Mesodermal cell (in vitro differentiated cells): Measurements from ENCODE around the gene RPUSD2.

Experiments
- H3K27ac ChIP-seq: 2 replicates; pipeline ENCODE4 v1.7.0; 2013; ENCODE audit warnings: mild to moderate bottlenecking, low read depth, low read length, moderate library complexity; ENCODE audit not compliant: severe bottlenecking
- H3K36me3 ChIP-seq: 2 replicates; pipeline ENCODE4 v1.7.1; 2013; ENCODE audit warnings: mild to moderate bottlenecking, low read length, moderate library complexity; ENCODE audit not compliant: control insufficient read depth, insufficient read depth
- H3K4me1 ChIP-seq: one replicate; pipeline ENCODE4 v1.7.1; 2013; ENCODE audit warnings: mild to moderate bottlenecking, low read length; ENCODE audit not compliant: insufficient read depth, control insufficient read depth, poor library complexity, severe bottlenecking
- H3K4me3 ChIP-seq: 2 replicates; pipeline ENCODE4 v1.7.0; 2013; ENCODE audit warnings: low read length, control low read depth, mild to moderate bottlenecking; ENCODE audit not compliant: insufficient read depth, poor library complexity, severe bottlenecking; ENCODE audit errors: extremely low read depth
- H3K9me3 ChIP-seq: 2 replicates; pipeline ENCODE4 v1.7.1; 2013; ENCODE audit warnings: mild to moderate bottlenecking, low read length, moderate library complexity; ENCODE audit not compliant: control insufficient read depth
- WGBS, 2 experiments: methylation state at CpG; one replicate each; pipeline ENCODE4 v1.1.5; 2013; ENCODE audit warnings: missing lambda C conversion rate in 2 of 2; ENCODE audit not compliant: insufficient coverage in 2 of 2; 5-methylcytosine and 5-hydroxymethylcytosine counted together

Gene RPUSD2

DNA sequence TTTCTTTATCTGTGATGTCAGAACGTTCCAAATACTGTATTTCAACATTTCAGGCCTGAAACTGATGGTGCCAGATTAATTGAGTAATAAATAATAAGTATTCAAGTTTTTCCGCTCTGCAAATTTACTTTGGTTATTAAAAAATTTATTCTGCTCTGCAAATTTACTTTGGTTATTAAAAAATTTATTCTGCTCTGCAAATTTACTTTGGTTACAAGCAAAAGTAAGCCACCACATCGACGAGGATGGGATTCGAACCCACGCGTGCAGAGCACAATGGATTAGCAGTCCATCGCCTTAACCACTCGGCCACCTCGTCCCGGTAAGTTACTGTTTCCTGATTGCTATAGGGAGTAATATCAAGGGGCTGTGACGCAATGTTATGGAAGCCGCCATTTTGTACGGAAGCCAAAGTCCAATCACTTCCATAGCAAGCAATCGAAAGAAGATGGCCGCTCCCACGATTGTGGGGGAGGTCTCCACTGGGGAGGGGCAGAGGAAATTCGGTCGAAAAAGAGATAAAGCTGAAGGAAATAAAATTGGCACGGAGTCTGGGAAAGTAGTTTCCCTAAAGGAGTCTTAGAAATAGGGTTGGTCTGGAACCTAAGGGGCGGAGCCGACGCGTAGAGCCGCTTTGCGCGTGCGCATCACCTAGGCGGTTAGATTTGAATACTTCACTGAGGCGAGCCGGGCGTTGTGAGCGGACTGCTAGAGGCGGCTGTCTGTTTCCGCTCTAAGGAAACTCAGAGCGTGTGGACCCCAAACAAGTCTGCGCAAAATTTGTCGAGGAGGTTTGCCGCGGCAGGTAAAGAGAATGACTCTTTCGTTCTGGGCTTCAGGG, 24.7 kb downstream of the RPUSD2 start, which contains the start of gene KNL1:
Gene KNL1, plus strand, starts transcription at position 662 of the 841 bp plus-strand sequence. CDS start 8,683 bp downstream, outside the sequence.
- Histone ChIP-seq H3K4me1 (peaks cover 5% of the 10 kb centered on the region), H3K9me3 (no peaks in the 10 kb centered on the region), H3K27ac (peak within 1 kb of the TSS; percentile 98), H3K4me3 (peak within 1 kb of the TSS; percentile 81), H3K36me3 (peaks cover 3% of the 10 kb centered on the region)
- WGBS, 2 experiments = 0% methylated on average over 28 to 34 of the region's 41 CpGs

DNA sequence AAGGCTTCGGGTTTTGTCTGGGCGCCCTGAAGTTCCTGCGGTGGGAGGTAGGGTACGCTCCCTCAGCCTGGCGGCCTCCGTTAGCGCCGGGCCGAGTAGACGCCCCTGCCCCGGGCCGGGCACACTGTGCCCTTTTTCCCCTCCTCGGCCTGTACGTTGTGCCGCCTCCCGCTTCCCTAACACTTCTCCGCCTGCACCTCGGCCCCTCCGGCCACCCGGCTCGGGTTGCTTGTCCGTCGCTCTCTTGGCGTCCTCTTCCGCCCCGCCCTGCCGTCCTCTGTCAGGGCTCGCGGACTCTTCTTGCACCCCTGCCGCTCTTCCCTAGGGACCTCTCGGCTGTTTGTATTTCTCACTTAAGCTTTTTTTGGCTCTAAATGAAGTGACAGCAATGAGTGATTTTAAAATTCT, 25.3 kb downstream of the RPUSD2 start:
- 0% methylated on average over 30 to 31 of the region's 31 CpGs for WGBS, 2 experiments
- H3K4me1 ChIP-seq = peaks cover 5% of the 10 kb centered on the region
- peaks cover 7% of the 10 kb centered on the region for H3K36me3 ChIP-seq
- H3K9me3 ChIP-seq = no peaks in the 10 kb centered on the region
- H3K27ac ChIP-seq = peak overlapping the region; percentile 98
- peak overlapping the region; percentile 81 for H3K4me3 ChIP-seq

DNA sequence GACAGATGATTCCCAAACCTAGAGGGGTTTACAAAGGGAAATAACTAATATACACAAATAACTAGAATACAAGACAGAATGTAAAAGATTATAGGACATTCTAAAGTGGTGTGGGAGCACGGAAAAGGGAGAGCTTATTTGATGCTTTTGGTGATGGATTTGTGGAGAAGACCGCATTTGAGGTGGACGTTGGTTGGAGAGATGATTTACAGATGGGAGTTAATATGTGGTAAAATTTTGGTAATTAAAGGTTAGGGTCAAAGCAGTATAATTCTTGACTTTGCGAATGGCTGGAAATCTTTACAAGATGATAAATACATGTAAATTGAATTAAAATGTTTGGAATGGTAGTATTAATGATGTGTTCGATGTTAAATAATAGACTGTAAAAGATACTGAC, 26.1 kb downstream of the RPUSD2 start:
- WGBS, 2 experiments = 31 to 38% methylated on average over 4 to 5 of the region's 5 CpGs
- no peaks in the 10 kb centered on the region for H3K9me3 ChIP-seq
- H3K27ac ChIP-seq = no peak overlapping the region
- peaks cover 7% of the 10 kb centered on the region for H3K36me3 ChIP-seq
- peaks cover 5% of the 10 kb centered on the region for H3K4me1 ChIP-seq
- peak overlapping the region; percentile 81 for H3K4me3 ChIP-seq

DNA sequence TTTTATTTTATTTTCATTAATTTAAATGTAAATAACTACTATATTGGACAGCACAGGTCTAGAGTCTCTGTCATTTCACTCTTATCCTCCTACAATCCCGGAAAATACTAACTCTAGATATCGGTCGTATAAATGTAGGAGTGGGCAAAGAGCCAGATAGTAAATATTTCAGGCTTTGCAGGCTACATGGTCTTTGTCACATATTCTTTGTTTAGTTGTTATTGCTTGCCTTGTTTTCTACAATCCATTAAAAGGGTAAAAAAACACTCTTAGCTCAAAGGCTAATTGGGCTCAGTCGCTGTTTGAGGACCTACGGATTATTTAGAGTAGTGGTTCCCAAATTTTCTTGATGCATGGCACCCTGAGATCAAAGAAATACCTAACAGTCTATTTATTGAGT, 26.7 kb downstream of the RPUSD2 start:
- Histone ChIP-seq H3K36me3 (peaks cover 7% of the 10 kb centered on the region), H3K4me3 (peak overlapping the region; percentile 81), H3K4me1 (peaks cover 5% of the 10 kb centered on the region), H3K9me3 (no peaks in the 10 kb centered on the region), H3K27ac (no peak overlapping the region)
- WGBS, 2 experiments = no CpG with 5 or more reads among the region's 5 CpGs

DNA sequence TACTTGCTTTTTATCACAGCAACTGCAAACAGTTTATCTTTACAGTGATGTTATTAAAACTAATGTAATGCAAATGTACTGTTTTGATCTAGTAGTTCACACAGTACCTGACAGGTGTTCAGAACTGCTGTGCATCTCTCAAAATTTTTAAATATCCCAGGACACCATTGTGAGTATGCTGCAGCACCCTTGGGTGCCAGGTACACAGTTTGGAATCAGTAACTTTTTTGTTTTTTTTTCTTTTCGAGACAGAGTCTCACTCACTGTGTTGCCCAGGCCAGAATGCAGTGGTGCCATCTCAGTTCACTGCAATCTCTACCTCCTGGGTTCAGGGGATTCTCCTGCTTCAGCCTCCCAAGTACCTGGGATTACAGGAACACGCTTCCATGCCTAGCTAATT, 27.9 kb downstream of the RPUSD2 start:
- no peak overlapping the region for H3K4me3 ChIP-seq
- no peaks in the 10 kb centered on the region for H3K4me1 ChIP-seq
- H3K9me3 ChIP-seq = no peaks in the 10 kb centered on the region
- WGBS, 2 experiments = 94 to 100% methylated on average over 1 to 2 of the region's 2 CpGs
- H3K36me3 ChIP-seq = peaks cover 13% of the 10 kb centered on the region
- H3K27ac ChIP-seq = no peak overlapping the region

DNA sequence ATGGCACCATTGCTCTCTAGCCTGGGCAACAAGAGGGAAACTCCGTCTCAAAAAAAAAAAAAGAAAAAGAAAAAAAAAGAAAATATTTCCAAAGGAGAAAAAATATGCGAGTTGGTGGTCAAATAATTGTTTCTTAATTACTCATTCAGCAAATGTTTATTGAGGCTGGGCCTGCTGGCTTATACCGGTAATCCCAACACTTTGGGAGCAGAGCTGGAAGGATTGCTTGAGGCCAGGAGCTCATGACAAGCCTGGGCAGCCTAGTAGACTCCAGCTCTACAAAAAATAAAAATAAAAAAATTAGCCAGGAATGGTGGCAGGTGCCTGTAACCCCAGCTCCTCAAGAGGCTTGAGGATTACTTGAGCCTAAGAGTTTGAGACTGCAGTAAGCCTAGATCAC, 29.0 kb downstream of the RPUSD2 start:
- Histone ChIP-seq H3K36me3 (peaks cover 13% of the 10 kb centered on the region), H3K27ac (no peak overlapping the region), H3K9me3 (no peaks in the 10 kb centered on the region), H3K4me1 (no peaks in the 10 kb centered on the region), H3K4me3 (no peak overlapping the region)
- WGBS, 2 experiments = 100% methylated on average over 1 of the region's 3 CpGs; no CpG with 5 or more reads in 1 of the 2 experiments

DNA sequence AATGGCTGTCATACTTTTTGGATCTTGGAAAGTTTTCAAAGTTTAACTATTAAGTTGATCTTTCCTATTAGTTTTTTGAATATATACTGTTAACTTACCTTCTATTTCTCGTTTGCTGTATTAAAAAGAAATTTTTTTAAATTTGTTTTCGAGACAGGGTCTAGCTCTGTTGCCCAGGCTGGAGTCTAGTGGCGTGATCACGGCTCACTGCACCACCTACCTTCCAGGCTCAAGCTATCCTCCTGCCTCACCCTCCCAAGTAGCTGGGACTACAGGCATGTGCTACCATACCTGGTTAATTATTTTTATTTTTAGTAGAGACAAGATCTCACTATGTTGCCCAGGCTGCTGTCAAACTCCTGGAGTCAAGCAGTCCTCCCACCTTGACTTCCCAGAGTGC, 29.6 kb downstream of the RPUSD2 start:
- WGBS, 2 experiments = 57 to 89% methylated on average over 2 to 3 of the region's 4 CpGs
- H3K9me3 ChIP-seq = no peaks in the 10 kb centered on the region
- H3K36me3 ChIP-seq = peaks cover 13% of the 10 kb centered on the region
- no peak overlapping the region for H3K4me3 ChIP-seq
- no peak overlapping the region for H3K27ac ChIP-seq
- H3K4me1 ChIP-seq = no peaks in the 10 kb centered on the region

DNA sequence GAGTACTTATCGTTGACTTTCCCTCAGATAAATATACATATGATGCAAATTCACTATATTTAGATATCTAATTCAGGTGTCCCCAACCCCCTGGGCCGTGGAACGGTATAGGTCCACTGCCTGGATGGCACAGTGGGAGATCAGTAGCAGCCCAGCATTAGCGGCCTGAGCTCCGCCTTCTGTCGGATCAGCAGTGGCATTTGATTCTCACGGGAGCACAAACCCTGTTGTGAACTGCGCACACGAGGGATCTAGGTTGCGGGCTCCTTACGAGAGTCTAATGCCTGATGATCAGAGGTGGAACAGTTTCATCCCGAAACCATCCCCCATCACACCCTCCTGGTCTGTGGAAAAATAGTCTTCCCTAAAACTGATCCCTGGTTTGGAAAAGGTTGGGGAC, 31.9 kb downstream of the RPUSD2 start:
- no peaks in the 10 kb centered on the region for H3K4me1 ChIP-seq
- no peak overlapping the region for H3K4me3 ChIP-seq
- H3K9me3 ChIP-seq = no peaks in the 10 kb centered on the region
- WGBS, 2 experiments = 95 to 100% methylated on average over 8 to 9 of the region's 12 CpGs
- peaks cover 25% of the 10 kb centered on the region for H3K36me3 ChIP-seq
- no peak overlapping the region for H3K27ac ChIP-seq

DNA sequence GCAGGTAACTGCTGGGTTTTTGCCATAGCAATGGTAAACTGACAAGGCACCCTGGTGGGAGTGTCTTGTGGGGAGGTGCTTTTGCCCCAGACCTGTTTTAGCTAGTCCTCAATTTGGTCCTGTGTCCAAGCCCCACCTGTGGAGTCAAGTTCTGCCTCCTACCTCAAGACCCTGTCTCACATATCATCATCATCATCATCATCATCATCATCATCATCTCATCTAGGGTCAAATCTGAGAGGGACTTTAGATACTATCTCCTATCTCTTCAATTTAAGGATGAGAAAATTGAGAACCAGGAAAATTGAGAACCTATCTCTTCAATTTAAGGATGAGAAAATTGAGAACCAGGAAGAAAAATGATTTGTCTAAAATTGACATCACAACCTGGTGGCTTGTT, 34.8 kb downstream of the RPUSD2 start:
- H3K4me3 ChIP-seq = no peak overlapping the region
- peaks cover 50% of the 10 kb centered on the region for H3K36me3 ChIP-seq
- H3K9me3 ChIP-seq = no peaks in the 10 kb centered on the region
- H3K4me1 ChIP-seq = no peaks in the 10 kb centered on the region
- no peak overlapping the region for H3K27ac ChIP-seq

DNA sequence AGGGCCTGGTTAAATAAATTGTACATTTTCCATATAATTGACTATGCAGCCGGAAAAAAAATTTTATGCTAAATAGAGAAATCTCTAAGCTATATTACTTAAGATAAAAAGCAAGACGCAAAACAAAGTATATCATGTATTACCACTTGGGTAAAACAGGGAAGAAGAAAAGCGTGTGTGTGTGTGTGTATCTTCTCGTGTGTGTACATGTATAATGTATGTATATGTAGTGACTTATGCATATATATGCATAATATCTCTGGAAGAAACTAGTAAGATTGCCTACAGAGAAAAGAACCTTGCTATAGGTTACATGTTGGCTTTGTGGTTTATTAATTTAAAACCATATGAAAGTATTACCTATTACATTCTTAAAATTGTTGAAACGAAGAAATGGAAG, 44.0 kb downstream of the RPUSD2 start:
- no CpG with 5 or more reads among the region's 5 CpGs for WGBS, 2 experiments
- H3K36me3 ChIP-seq = peaks cover 49% of the 10 kb centered on the region
- no peaks in the 10 kb centered on the region for H3K4me1 ChIP-seq
- no peaks in the 10 kb centered on the region for H3K9me3 ChIP-seq
- H3K4me3 ChIP-seq = no peak overlapping the region
- no peak overlapping the region for H3K27ac ChIP-seq

DNA sequence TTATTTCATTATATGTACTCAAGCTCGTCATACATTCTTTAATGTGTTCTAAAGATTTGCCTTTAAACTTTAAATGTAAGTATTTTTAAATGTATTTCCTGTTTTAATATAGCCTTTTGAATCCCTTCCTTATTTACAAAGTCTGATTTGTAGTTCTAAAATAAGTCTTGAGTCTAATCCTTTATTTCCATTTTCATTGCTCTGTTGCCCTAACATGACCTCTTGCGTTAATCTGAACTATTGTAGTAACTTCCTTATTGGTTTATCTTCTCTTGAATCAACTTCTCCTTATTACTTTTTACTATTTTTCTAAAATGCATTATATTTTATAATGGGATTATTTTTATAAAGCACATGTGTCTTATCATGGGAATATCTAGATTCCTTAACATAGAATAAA, 48.9 kb downstream of the RPUSD2 start:
- H3K9me3 ChIP-seq = no peaks in the 10 kb centered on the region
- H3K27ac ChIP-seq = no peak overlapping the region
- peaks cover 45% of the 10 kb centered on the region for H3K36me3 ChIP-seq
- no peaks in the 10 kb centered on the region for H3K4me1 ChIP-seq
- no CpG with 5 or more reads among the region's 2 CpGs for WGBS, 2 experiments
- no peak overlapping the region for H3K4me3 ChIP-seq
